Upper lobe of left lung (tissue), 6 donors: ENCODE measurements around the gene OSBPL3. TPM values are rescaled to one million over a fixed set of nuclear protein-coding genes. Genes with fewer than 3 reads are reported as not detected.

Experiments used
- ATAC-seq, 2 donors: fragments of 200-7000 bp; cut with Tn5 transposase; one replicate each; pipeline ENCODE4 v1.9.1; 2022; ENCODE audit warnings: mild to moderate bottlenecking in 2 of 2, moderate library complexity in 2 of 2; ENCODE audit not compliant: low FRiP score in 2 of 2
- DNase-seq, 2 donors: peaks; one replicate each; pipeline ENCODE4 v3.0.0-alpha.2; 2019 to 2020
- H3K27ac ChIP-seq, 4 donors: fragments of 200-600 bp; sonication (generic); one replicate each; pipeline ENCODE4 v1.5.1; 2016 to 2019
- H3K27me3 ChIP-seq, 4 donors: fragments of 200-600 bp; sonication (generic); one replicate each; pipeline ENCODE4 v1.5.1; 2017 to 2019
- H3K36me3 ChIP-seq, 4 donors: fragments of 200-600 bp; sonication (generic); one replicate each; pipeline ENCODE4 v1.5.1; 2016 to 2019
- H3K4me1 ChIP-seq, 4 donors: fragments of 200-600 bp; sonication (generic); one replicate each; pipeline ENCODE4 v1.5.1; 2018 to 2019
- H3K4me3 ChIP-seq, 4 donors: fragments of 200-600 bp; sonication (generic); one replicate each; pipeline ENCODE4 v1.5.1; 2017 to 2019; ENCODE audit warnings: mild to moderate bottlenecking in 2 of 4, moderate library complexity in 1 of 4
- H3K9me3 ChIP-seq, 4 donors: fragments of 200-600 bp; sonication (generic); one replicate each; pipeline ENCODE4 v1.5.1; 2018 to 2019
- EP300 ChIP-seq, 4 donors: sonication (generic); formaldehyde crosslinking; IDR thresholded peaks; one replicate each; pipeline ENCODE4 v1.5.1; 2017; ENCODE audit warnings: antibody characterized with exemption in 4 of 4, control low read depth in 2 of 4
- POLR2A ChIP-seq, 4 donors: fragments of 450-650 bp; IDR thresholded peaks; one replicate each; pipeline ENCODE4 v1.5.1; 2016 to 2017; ENCODE audit warnings: antibody characterized with exemption in 4 of 4, mild to moderate bottlenecking in 2 of 4
- POLR2AphosphoS5 ChIP-seq, 2 donors: sonication (generic); formaldehyde crosslinking; IDR thresholded peaks; one replicate each; pipeline ENCODE4 v1.5.1; 2017; ENCODE audit warnings: antibody characterized with exemption in 2 of 2
- WGBS, 2 donors: methylation state at CpG; one replicate each; pipeline ENCODE4 v1.1.5; 2017 to 2018; 5-methylcytosine and 5-hydroxymethylcytosine counted together
- total RNA-seq, 6 donors: library from RNA; depleted of rRNA in 4 of 6; stranded (reverse); fragments of >200 nt in 4 of 6; gene quantifications; one replicate each; pipeline versions ENCODE4 v1.1.0 to v1.2.1, GENCODE V29; 2016 to 2021
- TF ChIP-seq, protein P1 (sequence below), 6 experiments: fragments of 450-650 bp in 4 of 6; fragments of 200-600 bp in 2 of 6; sonication (generic) in 2 of 6; IDR thresholded peaks; one replicate each; pipeline ENCODE4 v1.5.1; 2016 to 2019; ENCODE audit warnings: antibody characterized with exemption in 6 of 6
- donor health status: DM: no; HTN: no; CAD: no; lungs with moderate emphysema.
- donor health status: DM: no; HTN: yes; CAD: no; lungs with severe emphysema.

OSBPL3 gene
- total RNA-seq, 6 donors from 2014 or later: 17.5 to 55.5 (median 21.7) TPM

DNA sequence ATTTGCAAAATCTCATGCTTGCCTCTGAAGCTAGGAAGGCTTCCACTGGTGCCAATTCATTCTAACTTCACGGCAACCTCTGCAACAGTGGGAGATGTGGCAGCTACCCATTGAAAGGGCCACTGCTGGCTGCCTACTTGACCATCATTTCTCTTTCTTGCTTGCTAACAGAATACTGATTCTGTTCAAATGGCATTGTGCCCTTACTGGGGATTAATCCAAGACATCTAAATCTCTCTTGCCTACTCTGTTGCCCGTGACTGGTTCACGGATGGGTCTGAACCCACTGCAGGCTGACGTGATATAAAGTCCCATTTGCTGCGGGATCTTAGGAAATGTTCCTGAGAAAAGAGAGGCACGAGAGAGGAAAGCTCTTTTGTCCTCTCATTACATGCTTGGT is 171.5 kb downstream of the OSBPL3 start:
- TF ChIP-seq POLR2AphosphoS5 (IDR thresholded peaks at IDR 0.05) (no peak), EP300 (IDR thresholded peaks at IDR 0.05) (no peak), POLR2A (IDR thresholded peaks at IDR 0.05) (no peak)
- TF ChIP-seq, protein P1, sequence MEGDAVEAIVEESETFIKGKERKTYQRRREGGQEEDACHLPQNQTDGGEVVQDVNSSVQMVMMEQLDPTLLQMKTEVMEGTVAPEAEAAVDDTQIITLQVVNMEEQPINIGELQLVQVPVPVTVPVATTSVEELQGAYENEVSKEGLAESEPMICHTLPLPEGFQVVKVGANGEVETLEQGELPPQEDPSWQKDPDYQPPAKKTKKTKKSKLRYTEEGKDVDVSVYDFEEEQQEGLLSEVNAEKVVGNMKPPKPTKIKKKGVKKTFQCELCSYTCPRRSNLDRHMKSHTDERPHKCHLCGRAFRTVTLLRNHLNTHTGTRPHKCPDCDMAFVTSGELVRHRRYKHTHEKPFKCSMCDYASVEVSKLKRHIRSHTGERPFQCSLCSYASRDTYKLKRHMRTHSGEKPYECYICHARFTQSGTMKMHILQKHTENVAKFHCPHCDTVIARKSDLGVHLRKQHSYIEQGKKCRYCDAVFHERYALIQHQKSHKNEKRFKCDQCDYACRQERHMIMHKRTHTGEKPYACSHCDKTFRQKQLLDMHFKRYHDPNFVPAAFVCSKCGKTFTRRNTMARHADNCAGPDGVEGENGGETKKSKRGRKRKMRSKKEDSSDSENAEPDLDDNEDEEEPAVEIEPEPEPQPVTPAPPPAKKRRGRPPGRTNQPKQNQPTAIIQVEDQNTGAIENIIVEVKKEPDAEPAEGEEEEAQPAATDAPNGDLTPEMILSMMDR (IDR thresholded peaks at IDR 0.05): no peak
- DNase-seq (no peak), ATAC-seq (no peak)
- Histone ChIP-seq H3K4me1 (no peaks in the 10 kb centered on the region), H3K36me3 (peaks cover 7 to 21% (median 11%) of the 10 kb centered on the region in 4 donors), H3K4me3 (no peak overlapping the region), H3K27me3 (no peaks in the 10 kb centered on the region), H3K9me3 (no peaks in the 10 kb centered on the region), H3K27ac (no peak overlapping the region)
- WGBS, 2 donors: 93 to 96% methylated on average over 6 of the region's 6 CpGs

DNA sequence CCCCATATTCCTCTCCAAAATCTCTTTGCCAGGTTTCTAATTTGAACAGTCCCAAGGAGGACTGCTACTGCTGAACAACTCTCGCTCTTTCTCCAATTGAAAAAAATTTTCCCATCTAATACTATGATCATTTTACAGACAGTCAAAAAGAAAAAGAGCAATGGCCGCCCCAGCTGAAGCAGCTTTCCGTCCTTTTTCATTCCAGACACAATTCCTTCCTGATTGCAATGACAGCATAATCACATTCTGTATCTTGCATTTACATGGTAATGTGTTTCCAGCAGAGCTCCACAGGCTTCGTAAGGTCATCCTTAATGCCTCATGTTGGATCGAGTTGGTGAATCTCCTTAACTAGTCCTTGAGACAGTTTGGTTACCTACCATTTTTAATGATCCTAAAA is 177.7 kb downstream of the OSBPL3 start:
- WGBS, 2 donors: 94 to 98% methylated on average over 5 of the region's 5 CpGs
- H3K27ac ChIP-seq: no peak overlapping the region
- H3K4me1 ChIP-seq: no peaks in the 10 kb centered on the region
- H3K9me3 ChIP-seq: no peaks in the 10 kb centered on the region
- no peak overlapping the region for H3K4me3 ChIP-seq
- no peak for ATAC-seq
- no peak for TF ChIP-seq EP300 (IDR thresholded peaks at IDR 0.05)
- TF ChIP-seq, protein P1 (IDR thresholded peaks at IDR 0.05): no peak
- no peaks in the 10 kb centered on the region for H3K27me3 ChIP-seq
- peaks cover 6 to 28% (median 12%) of the 10 kb centered on the region in 4 donors for H3K36me3 ChIP-seq
- DNase-seq: no peak

DNA sequence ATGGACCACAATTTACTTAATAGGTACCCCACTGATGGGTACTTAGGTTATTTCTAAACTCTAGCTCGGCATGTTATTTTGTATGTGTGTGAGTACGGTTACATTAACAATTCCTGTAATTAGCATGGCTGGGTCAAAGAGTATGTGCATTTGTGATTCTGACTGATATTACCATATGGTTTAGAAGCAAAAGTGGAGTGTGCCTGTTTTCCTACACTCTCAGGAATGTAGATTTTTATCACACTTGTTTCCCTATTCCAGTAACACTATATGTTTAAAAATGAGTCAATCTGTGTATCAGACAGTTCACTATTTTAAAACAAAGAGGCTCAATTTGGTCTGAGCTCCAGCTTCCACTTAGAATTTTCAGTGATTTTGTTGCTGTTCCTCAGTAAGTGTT is 178.1 kb downstream of the OSBPL3 start:
- no peaks in the 10 kb centered on the region for H3K4me1 ChIP-seq
- ATAC-seq (no peak), DNase-seq (no peak)
- no peak overlapping the region for H3K27ac ChIP-seq
- TF ChIP-seq EP300 (IDR thresholded peaks at IDR 0.05) (no peak), POLR2A (IDR thresholded peaks at IDR 0.05) (no peak), POLR2AphosphoS5 (IDR thresholded peaks at IDR 0.05) (no peak)
- TF ChIP-seq, protein P1 (IDR thresholded peaks at IDR 0.05): no peak
- no peaks in the 10 kb centered on the region for H3K9me3 ChIP-seq
- H3K27me3 ChIP-seq: no peaks in the 10 kb centered on the region
- H3K36me3 ChIP-seq: peaks cover 6 to 28% (median 12%) of the 10 kb centered on the region in 4 donors
- no peak overlapping the region for H3K4me3 ChIP-seq
- 100% methylated on average over 2 of the region's 2 CpGs for WGBS, 2 donors

DNA sequence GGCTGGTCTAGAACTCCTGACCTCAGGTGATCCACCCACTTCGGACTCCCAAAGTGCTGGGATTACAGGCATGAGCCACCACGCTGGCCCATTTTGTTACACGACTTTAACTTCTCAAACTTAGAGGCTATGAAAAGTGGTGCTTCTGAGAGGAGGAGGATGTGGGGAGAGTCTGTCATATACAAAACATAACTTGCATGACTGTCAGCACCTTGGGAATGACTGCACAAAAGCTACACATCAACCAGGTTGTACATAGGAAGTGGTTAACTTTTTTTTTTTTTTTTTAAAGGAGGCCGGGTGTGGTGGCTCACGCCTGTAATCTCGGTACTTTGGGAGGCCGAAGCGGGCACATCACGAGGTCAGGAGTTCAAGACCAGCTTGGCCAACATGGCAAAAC is 179.3 kb downstream of the OSBPL3 start:
- Histone ChIP-seq H3K4me3 (no peak overlapping the region), H3K9me3 (no peaks in the 10 kb centered on the region), H3K4me1 (no peaks in the 10 kb centered on the region), H3K27ac (no peak overlapping the region), H3K27me3 (no peaks in the 10 kb centered on the region), H3K36me3 (peaks cover 6 to 25% (median 12%) of the 10 kb centered on the region in 4 donors)
- 88 to 92% methylated on average over 9 of the region's 9 CpGs for WGBS, 2 donors
- DNase-seq (no peak), ATAC-seq (no peak)
- TF ChIP-seq EP300 (IDR thresholded peaks at IDR 0.05) (no peak), POLR2AphosphoS5 (IDR thresholded peaks at IDR 0.05) (no peak), POLR2A (IDR thresholded peaks at IDR 0.05) (no peak)
- TF ChIP-seq, protein P1 (IDR thresholded peaks at IDR 0.05): no peak

DNA sequence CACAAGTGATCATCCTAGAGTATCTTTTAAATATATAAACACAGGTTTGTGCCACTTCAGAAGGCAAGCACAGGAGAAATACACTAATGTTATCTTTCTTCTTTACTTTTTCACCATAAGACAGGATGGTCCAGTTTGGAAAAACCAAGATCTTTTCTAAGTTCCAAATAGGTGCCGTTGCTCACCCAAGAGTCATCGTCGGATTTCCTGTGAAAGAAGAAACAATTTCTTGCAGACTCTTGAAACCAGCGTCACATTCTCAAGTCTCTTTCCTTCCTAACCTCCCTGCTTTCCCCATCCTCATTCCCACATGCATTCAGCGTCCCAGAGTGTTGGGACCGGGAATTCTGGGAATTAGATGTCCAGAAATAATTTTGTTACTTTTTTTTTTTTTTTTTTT is 179.9 kb downstream of the OSBPL3 start:
- Histone ChIP-seq H3K4me3 (no peak overlapping the region), H3K27ac (no peak overlapping the region), H3K27me3 (no peaks in the 10 kb centered on the region), H3K4me1 (no peaks in the 10 kb centered on the region), H3K9me3 (no peaks in the 10 kb centered on the region), H3K36me3 (peaks cover 6 to 25% (median 12%) of the 10 kb centered on the region in 4 donors)
- no peak for TF ChIP-seq POLR2AphosphoS5 (IDR thresholded peaks at IDR 0.05)
- no peak for ATAC-seq
- WGBS, 2 donors: 93 to 97% methylated on average over 6 of the region's 6 CpGs
- no peak for DNase-seq
